Spleen (tissue), 11 donors: ENCODE results near the gene ACADM. TPM values are rescaled to one million over a fixed set of nuclear protein-coding genes. Genes with fewer than 3 reads are reported as not detected.
"Not testable (repeated sequence)": the region's sequence is repeated elsewhere in the genome, so short reads cannot be mapped to it uniquely, and the experiment has no call there.

Experiments
- DNase-seq: peaks from one replicate; pipeline ENCODE4 v3.0.0-alpha.2; 2020
- H3K27ac ChIP-seq, 8 donors: fragments of 200-600 bp; sonication (generic) in 7 of 8; 1 replicate in 4 of 8; 2 replicates in 4 of 8; pipeline versions ENCODE4 v1.5.0 to v1.8.0; 2016 to 2021; ENCODE audit warnings: inconsistent platforms in 4 of 8, mild to moderate bottlenecking in 4 of 8, moderate library complexity in 1 of 8
- H3K27me3 ChIP-seq, 7 donors: fragments of 200-600 bp; sonication (generic) in 6 of 7; replicated peaks in 1 of 7; 1 replicate in 4 of 7; 2 replicates in 3 of 7; pipeline versions ENCODE4 v1.5.0 to v1.8.0; 2016 to 2021; ENCODE audit warnings: inconsistent platforms in 3 of 7, mild to moderate bottlenecking in 1 of 7
- H3K36me3 ChIP-seq, 6 donors: fragments of 200-600 bp; sonication (generic) in 5 of 6; 1 replicate in 4 of 6; 2 replicates in 2 of 6; pipeline versions ENCODE4 v1.5.0 to v1.8.0; 2016 to 2021; ENCODE audit warnings: inconsistent platforms in 2 of 6
- H3K4me1 ChIP-seq, 6 donors: fragments of 200-600 bp; sonication (generic) in 5 of 6; 1 replicate in 3 of 6; 2 replicates in 3 of 6; pipeline versions ENCODE4 v1.5.0 to v1.8.0; 2016 to 2021; ENCODE audit warnings: inconsistent platforms in 3 of 6
- H3K4me3 ChIP-seq, 8 donors: fragments of 200-600 bp; sonication (generic) in 7 of 8; 1 replicate in 4 of 8; 2 replicates in 4 of 8; pipeline versions ENCODE4 v1.5.0 to v1.8.0; 2016 to 2021; ENCODE audit warnings: inconsistent platforms in 4 of 8, mild to moderate bottlenecking in 4 of 8, moderate library complexity in 2 of 8
- H3K9me3 ChIP-seq, 8 donors: fragments of 200-600 bp; sonication (generic) in 7 of 8; 1 replicate in 4 of 8; 2 replicates in 4 of 8; pipeline versions ENCODE4 v1.5.0 to v1.8.0; 2016 to 2021; ENCODE audit warnings: inconsistent platforms in 4 of 8
- CTCF ChIP-seq, 11 experiments: fragments of 200-600 bp in 7 of 11; fragments of 450-650 bp in 4 of 11; sonication (generic) in 4 of 11; IDR thresholded peaks in 8 of 11; conservative IDR thresholded peaks in 3 of 11; 1 replicate in 7 of 11; 2 replicates in 4 of 11; pipeline versions ENCODE4 v1.4.0 to v1.8.0; 2016 to 2021; ENCODE audit warnings: antibody characterized with exemption in 11 of 11, inconsistent platforms in 4 of 11, mild to moderate bottlenecking in 1 of 11
- POLR2A ChIP-seq, 3 donors: fragments of 450-650 bp; IDR thresholded peaks; one replicate each; pipeline ENCODE4 v1.5.1; 2017; ENCODE audit warnings: antibody characterized with exemption in 3 of 3, mild to moderate bottlenecking in 1 of 3
- POLR2AphosphoS5 ChIP-seq, 3 donors: sonication (generic); formaldehyde crosslinking; IDR thresholded peaks; one replicate each; pipeline ENCODE4 v1.5.1; 2017; ENCODE audit warnings: antibody characterized with exemption in 3 of 3
- WGBS, 5 donors: extraction: QIAGEN DNeasy Blood & Tissue Kit in 3 of 5; methylation state at CpG; one replicate each; pipeline versions ENCODE4 v1.1.5 to v1.1.7; 2013 to 2018; 5-methylcytosine and 5-hydroxymethylcytosine counted together
- intact Hi-C: fragments of 100-400 bp; cut with DNase I; formaldehyde crosslinking; loops from one replicate; pipeline ENCODE4 v1.15.0; 2023; ENCODE audit warnings: low total_unique reads
- polyA plus RNA-seq, 3 donors: library from polyadenylated mRNA; stranded (reverse); fragments of 200-250 nt; gene quantifications; one replicate each; pipeline ENCODE4 v1.2.1, GENCODE V29; 2013
- total RNA-seq, 7 donors: library from RNA; depleted of rRNA in 3 of 7; stranded (reverse); fragments of >200 nt in 3 of 7; fragmentation: NEBNext Ultra II Directional in 4 of 7; extraction: Animal tissue kit (Norgen Biotek cat#: 25700) in 4 of 7; gene quantifications; one replicate each; pipeline versions ENCODE4 v1.1.0 to v1.2.1, GENCODE V29; 2016 to 2021
- donor health status: healthy with polysubstance abuse.
- donor health status: DM: no; HTN: no; CAD: no; lungs with moderate emphysema.
- donor health status: DM: no; HTN: no; CAD: no.
- donor health status: Bipolar disorder and iron deficiency.
- donor health status: healthy.
- donor health status: DM: no; HTN: no; CAD: no.
- donor health status: DM: yes; HTN: yes; CAD: no.

ACADM gene
- total and polyA plus RNA-seq, 10 donors = 25.8 to 74.4 (median 51.2) TPM

- 93 to 100% (median 96%) methylated on average over 3 to 4 of the region's 4 CpGs for WGBS, 5 donors
- Histone ChIP-seq H3K4me1 (peaks cover 2 to 32% (median 11%) of the 10 kb centered on the region in 6 donors), H3K9me3 (no peaks in the 10 kb centered on the region), H3K4me3 (no peak overlapping the region), H3K27me3 (no peaks in the 10 kb centered on the region), H3K27ac (no peak overlapping the region), H3K36me3 (peaks cover 3 to 86% (median 66%) of the 10 kb centered on the region in 6 donors)
- no peak for DNase-seq
- intact Hi-C loops = no loop called here
- TF ChIP-seq POLR2A (IDR thresholded peaks at IDR 0.05) (no peak), POLR2AphosphoS5 (IDR thresholded peaks at IDR 0.05) (peak in 1 of 3 donors; percentile 27), CTCF (IDR thresholded peaks at IDR 0.05 in 8 of 11, conservative IDR thresholded peaks at IDR 0.05 in 3 of 11) (no peak)
These were observed 71.2 kb downstream of the ACADM start for GRCh38 chr1:75795703-75796193.

GRCh38 chr1:75796376-75797272 is 72.1 kb downstream of the ACADM start, which contains the start of gene MSH4:
TSS of gene MSH4 (plus strand) at chr1:75796882. CDS start at chr1:75796986, 104 bp downstream.
- Histone ChIP-seq H3K36me3 (peaks cover 3 to 77% (median 58%) of the 10 kb centered on the region in 6 donors), H3K4me3 (no peak within 1 kb of the TSS), H3K27me3 (no peaks in the 10 kb centered on the region), H3K9me3 (no peaks in the 10 kb centered on the region), H3K27ac (no peak within 1 kb of the TSS), H3K4me1 (peaks cover 0 to 23% (median 3%) of the 10 kb centered on the region in 6 donors)
- intact Hi-C loops = no loop called here
- peak; percentile 79 for DNase-seq
- WGBS, 5 donors = 85 to 92% (median 90%) methylated on average over 33 to 34 of the region's 34 CpGs
- peak in 2 of 3 donors; percentile 60 to 80 for TF ChIP-seq POLR2AphosphoS5 (IDR thresholded peaks at IDR 0.05)
- TF ChIP-seq POLR2A (IDR thresholded peaks at IDR 0.05) = no peak

- intact Hi-C loops = no loop called here
- no peak overlapping the region for H3K4me3 ChIP-seq
- DNase-seq = no peak
- H3K27me3 ChIP-seq = no peaks in the 10 kb centered on the region
- peaks cover 3 to 71% (median 51%) of the 10 kb centered on the region in 6 donors for H3K36me3 ChIP-seq
- TF ChIP-seq POLR2A (IDR thresholded peaks at IDR 0.05) (no peak), POLR2AphosphoS5 (IDR thresholded peaks at IDR 0.05) (no peak), CTCF (IDR thresholded peaks at IDR 0.05 in 8 of 11, conservative IDR thresholded peaks at IDR 0.05 in 3 of 11) (no peak)
- H3K27ac ChIP-seq = no peak overlapping the region
- 71 to 90% (median 77%) methylated on average over 6 of the region's 6 CpGs for WGBS, 5 donors
- no peaks in the 10 kb centered on the region for H3K9me3 ChIP-seq
- peaks cover 0 to 17% (median under 1%) of the 10 kb centered on the region in 6 donors for H3K4me1 ChIP-seq
These were observed 72.7 kb downstream of the ACADM start for GRCh38 chr1:75797273-75797588.

- no peak for DNase-seq
- Histone ChIP-seq H3K27me3 (no peaks in the 10 kb centered on the region), H3K36me3 (peaks cover 3 to 66% (median 47%) of the 10 kb centered on the region in 6 donors), H3K27ac (no peak overlapping the region), H3K9me3 (no peaks in the 10 kb centered on the region), H3K4me1 (peaks cover 0 to 12% (median 0%) of the 10 kb centered on the region in 6 donors), H3K4me3 (no peak overlapping the region)
- TF ChIP-seq POLR2AphosphoS5 (IDR thresholded peaks at IDR 0.05) (peak in 2 of 3 donors; percentile 14 to 32), POLR2A (IDR thresholded peaks at IDR 0.05) (no peak)
- whole genome bisulfite sequencing, 5 donors = 91 to 96% (median 92%) methylated on average over 13 of the region's 13 CpGs
- intact Hi-C loops = no loop called here
These were observed 73.2 kb downstream of the ACADM start for GRCh38 chr1:75797606-75798216.

- H3K4me3 ChIP-seq, H3K27ac ChIP-seq, H3K27me3 ChIP-seq, H3K4me1 ChIP-seq, DNase-seq, intact Hi-C loops, H3K9me3 ChIP-seq: not testable (repeated sequence)
- WGBS, 5 donors = 83 to 100% (median 98%) methylated on average over 2 of the region's 2 CpGs
- H3K36me3 ChIP-seq = peaks cover 0 to 28% (median 9%) of the 10 kb centered on the region in 6 donors
These were observed 77.0 kb downstream of the ACADM start for GRCh38 chr1:75801480-75801879.
